ENCODE data around the gene RPS6KA2.
"Not testable (repeated sequence)": the region's sequence is repeated elsewhere in the genome, so short reads cannot be mapped to it uniquely, and the experiment has no call there.

Gene RPS6KA2

GRCh38 chr6:166532302-166532701, 94.7 kb downstream of the RPS6KA2 start:
- H3K27ac ChIP-seq = peak overlapping the region; percentile 22; the same call in 1 of the 2 replicates
- DNase-seq (ENCODE audit: low spot score) = no peak
- no peak for TF ChIP-seq CTCF (conservative IDR thresholded peaks at IDR 0.05; ENCODE audit: low read depth)
- POLR2A ChIA-PET (ENCODE audit: low non-redundant PET) = no interaction called here
- CTCF ChIA-PET = interaction anchor here (1.6 kb wide), 1 partner anchor 17 kb away, joined by 3 read pairs; no protein-coding TSS in a partner anchor

- DNase-seq (ENCODE audit: low spot score) = peak; percentile 42
- TF ChIP-seq CTCF (conservative IDR thresholded peaks at IDR 0.05; ENCODE audit: low read depth) = no peak
- ChIA-PET POLR2A (ENCODE audit: low non-redundant PET) (no interaction called here), CTCF (no interaction called here)
- H3K27ac ChIP-seq = no peak overlapping the region
Observed at GRCh38 chr6:166530211-166531095, 96.6 kb downstream of the RPS6KA2 start.

- no peak overlapping the region for H3K27ac ChIP-seq
- POLR2A ChIA-PET (ENCODE audit: low non-redundant PET) = no interaction called here
- no peak for TF ChIP-seq CTCF (conservative IDR thresholded peaks at IDR 0.05; ENCODE audit: low read depth)
- CTCF ChIA-PET = no interaction called here
- no peak for DNase-seq (ENCODE audit: low spot score)
Observed at GRCh38 chr6:166529586-166529985, 97.5 kb downstream of the RPS6KA2 start.

GRCh38 chr6:166529058-166529457, 98.0 kb downstream of the RPS6KA2 start:
- DNase-seq (ENCODE audit: low spot score); POLR2A ChIA-PET (ENCODE audit: low non-redundant PET); H3K27ac ChIP-seq; CTCF ChIA-PET: not testable (repeated sequence)

GRCh38 chr6:166527849-166528248, 99.2 kb downstream of the RPS6KA2 start:
- ChIA-PET CTCF (interaction anchor here (1.2 kb wide), 1 partner anchor 13 kb away, joined by 3 read pairs; no protein-coding TSS in a partner anchor), POLR2A (ENCODE audit: low non-redundant PET) (no interaction called here)
- no peak for DNase-seq (ENCODE audit: low spot score)
- H3K27ac ChIP-seq = no peak overlapping the region
- TF ChIP-seq CTCF (conservative IDR thresholded peaks at IDR 0.05; ENCODE audit: low read depth) = no peak

GRCh38 chr6:166526937-166527336, 100.1 kb downstream of the RPS6KA2 start:
- DNase-seq (ENCODE audit: low spot score) = no peak
- no peak overlapping the region for H3K27ac ChIP-seq
- ChIA-PET POLR2A (ENCODE audit: low non-redundant PET) (interaction anchor here (0.5 kb wide), 1 partner anchor 19 kb away, joined by 3 read pairs; no protein-coding TSS in a partner anchor), CTCF (interaction anchor here (1.0 to 1.2 kb wide), 2 partner anchors 12 to 98 kb away, joined by 3 read pairs; no protein-coding TSS in a partner anchor)
- no peak for TF ChIP-seq CTCF (conservative IDR thresholded peaks at IDR 0.05; ENCODE audit: low read depth)

- POLR2A ChIA-PET (ENCODE audit: low non-redundant PET) = no interaction called here
- H3K27ac ChIP-seq = no peak overlapping the region
- TF ChIP-seq CTCF (conservative IDR thresholded peaks at IDR 0.05; ENCODE audit: low read depth) = no peak
- DNase-seq (ENCODE audit: low spot score) = no peak
- CTCF ChIA-PET = no interaction called here
Observed at GRCh38 chr6:166525567-166525966, 101.5 kb downstream of the RPS6KA2 start.

Data from RWPE1 (cell line).